ENCODE measurements around the gene SLC9A8. TPM values are rescaled to one million over a fixed set of nuclear protein-coding genes. Genes with fewer than 3 reads are reported as not detected.
A peak's percentile ranks its signal among the peaks of the same experiment; 100 is the strongest.

The SLC9A8 gene
- total RNA-seq, 1 experiment from 2014 or later, result 21.4 TPM

GRCh38 chr20:49809803-49810359 lies 2.7 kb upstream of the SLC9A8 start:
- no peak overlapping the region for H3K4me3 ChIP-seq
- H3K36me3 ChIP-seq (ENCODE audit: low read depth), result no peaks in the 10 kb centered on the region; the same call in 1 of the 2 replicates
- intact Hi-C loops (cut with micrococcal nuclease; ENCODE audit: unreplicated experiment), result no loop called here
- peak overlapping the region; percentile 97 for H3K4me2 ChIP-seq
- CTCF ChIA-PET, result interaction anchor here (0.7 kb wide), 1 partner anchor 175 kb away, joined by 8 read pairs; no protein-coding TSS in a partner anchor
- POLR2A ChIA-PET (ENCODE audit: unreplicated experiment), result no interaction called here
- H3K79me2 ChIP-seq (ENCODE audit: low read depth), result peaks cover 24% of the 10 kb centered on the region
- peak overlapping the region; percentile 98 for H3K27ac ChIP-seq
- peaks cover 87% of the 10 kb centered on the region for H3K4me1 ChIP-seq (replicated peaks; ENCODE audit: insufficient read depth)
- DNase-seq, result no peak
- no peaks in the 10 kb centered on the region for H4K20me1 ChIP-seq (ENCODE audit: insufficient read depth)
- BruUV-seq (replicated peaks), result no TSS peak
- no peak overlapping the region for H2AFZ ChIP-seq
- H3K9me2 ChIP-seq (ENCODE audit: insufficient read depth), result no peaks in the 10 kb centered on the region
- no peaks in the 10 kb centered on the region for H3K27me3 ChIP-seq (ENCODE audit: insufficient read depth, low read depth)
- peaks cover 78% of the 10 kb centered on the region for H3F3A ChIP-seq (ENCODE audit: insufficient read depth, low read depth)
- TF ChIP-seq CTCF (conservative IDR thresholded peaks at IDR 0.05) (no peak), EZH2 (IDR thresholded peaks at IDR 0.05; ENCODE audit: low read depth) (no peak)
- H3K9me3 ChIP-seq (ENCODE audit: insufficient read depth, low read depth), result no peaks in the 10 kb centered on the region

DNA sequence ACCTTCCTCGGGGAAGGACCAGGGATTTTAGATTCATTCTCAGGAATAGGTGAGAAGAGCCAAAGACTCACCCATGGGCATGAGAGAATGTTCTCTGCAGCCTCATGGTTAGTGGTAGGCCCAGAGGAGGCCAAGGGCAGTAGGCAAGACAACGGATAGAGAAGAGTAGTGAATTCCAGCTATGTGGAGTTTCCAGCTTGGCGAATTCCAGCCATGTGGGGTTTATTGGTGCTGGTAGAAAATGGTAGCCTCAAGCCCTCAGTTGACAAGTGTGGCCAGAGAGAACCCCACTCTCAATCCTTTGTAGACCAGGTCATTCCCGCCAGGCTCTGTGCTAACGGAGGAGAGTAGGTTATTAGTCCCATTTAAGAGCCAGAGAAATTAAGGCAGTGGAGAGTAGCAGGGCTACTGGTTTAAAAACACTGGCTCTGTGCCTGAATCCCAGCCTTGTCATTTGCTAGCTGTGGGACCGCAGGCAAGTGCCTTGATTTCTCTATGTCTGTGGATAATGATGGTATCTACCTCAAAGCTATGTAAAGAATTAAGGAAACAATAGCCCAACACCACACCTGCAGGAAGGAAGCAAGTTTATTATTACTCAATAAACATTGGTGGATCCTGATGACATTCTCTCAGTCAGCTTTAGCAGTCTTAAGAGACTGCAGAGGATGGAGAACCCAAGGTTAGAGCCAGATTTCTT lies 2.0 kb upstream of the SLC9A8 start:
- Histone ChIP-seq H2AFZ (no peak overlapping the region), H3K4me3 (no peak overlapping the region), H3K27ac (peak overlapping the region; percentile 98), H3F3A (ENCODE audit: insufficient read depth, low read depth) (peaks cover 75% of the 10 kb centered on the region), H3K36me3 (ENCODE audit: low read depth) (peaks cover 8% of the 10 kb centered on the region), H3K79me2 (ENCODE audit: low read depth) (peaks cover 32% of the 10 kb centered on the region), H3K9me3 (ENCODE audit: insufficient read depth, low read depth) (no peaks in the 10 kb centered on the region), H4K20me1 (ENCODE audit: insufficient read depth) (no peaks in the 10 kb centered on the region), H3K27me3 (ENCODE audit: insufficient read depth, low read depth) (no peaks in the 10 kb centered on the region), H3K9me2 (ENCODE audit: insufficient read depth) (no peaks in the 10 kb centered on the region), H3K4me1 (replicated peaks; ENCODE audit: insufficient read depth) (peaks cover 89% of the 10 kb centered on the region), H3K4me2 (peak overlapping the region; percentile 97)
- intact Hi-C loops (cut with micrococcal nuclease; ENCODE audit: unreplicated experiment), result no loop called here
- peak; percentile 65 to 99 for DNase-seq
- BruUV-seq (replicated peaks), result no TSS peak
- no peak for TF ChIP-seq EZH2 (IDR thresholded peaks at IDR 0.05; ENCODE audit: low read depth)
- TF ChIP-seq CTCF (conservative IDR thresholded peaks at IDR 0.05), result no peak
- CTCF ChIA-PET, result interaction anchor here (0.7 to 1.5 kb wide), 2 partner anchors 35 to 176 kb away, joined by 7 to 8 read pairs; no protein-coding TSS in a partner anchor
- POLR2A ChIA-PET (ENCODE audit: unreplicated experiment), result interaction anchor here (0.6 kb wide), 2 partner anchors 195 to 218 kb away, joined by 4 to 5 read pairs; no protein-coding TSS in a partner anchor

- Histone ChIP-seq H3K4me1 (replicated peaks; ENCODE audit: insufficient read depth) (peaks cover 76% of the 10 kb centered on the region), H3K27ac (peak overlapping the region; percentile 98), H3K36me3 (ENCODE audit: low read depth) (peaks cover 18% of the 10 kb centered on the region), H3K4me2 (peak overlapping the region; percentile 97), H3K27me3 (ENCODE audit: insufficient read depth, low read depth) (no peaks in the 10 kb centered on the region), H3K9me3 (ENCODE audit: insufficient read depth, low read depth) (no peaks in the 10 kb centered on the region), H3K79me2 (ENCODE audit: low read depth) (peaks cover 41% of the 10 kb centered on the region), H2AFZ (no peak overlapping the region), H3K9me2 (ENCODE audit: insufficient read depth) (no peaks in the 10 kb centered on the region), H3K4me3 (peak overlapping the region; percentile 87), H4K20me1 (ENCODE audit: insufficient read depth) (no peaks in the 10 kb centered on the region), H3F3A (ENCODE audit: insufficient read depth, low read depth) (peaks cover 61% of the 10 kb centered on the region)
- CTCF ChIA-PET, result interaction anchor here (0.6 to 1.5 kb wide), 2 partner anchors 37 to 102 kb away, joined by 7 to 8 read pairs; no protein-coding TSS in a partner anchor
- TF ChIP-seq EZH2 (IDR thresholded peaks at IDR 0.05; ENCODE audit: low read depth), result no peak
- TF ChIP-seq CTCF (conservative IDR thresholded peaks at IDR 0.05), result no peak
- intact Hi-C loops (cut with micrococcal nuclease; ENCODE audit: unreplicated experiment), result loop anchor here (1.0 to 2.0 kb wide), 5 partner anchors 37 to 200 kb away; no protein-coding TSS in a partner anchor
- POLR2A ChIA-PET (ENCODE audit: unreplicated experiment), result interaction anchor here (0.7 kb wide), 1 partner anchor 105 kb away, joined by 5 read pairs; no protein-coding TSS in a partner anchor
- TSS peak; percentile 64 for BruUV-seq (replicated peaks)
- peak in 1 of 2 experiments; percentile 51 for DNase-seq
Observed at GRCh38 chr20:49811825-49812506, 662 bp upstream of the SLC9A8 start.
